Dermis microvascular lymphatic vessel endothelial cell (primary cell): Measurements from ENCODE around the gene OR2B2. TPM values are rescaled to one million over a fixed set of nuclear protein-coding genes. Genes with fewer than 3 reads are reported as not detected.
A peak's percentile ranks its signal among the peaks of the same experiment; 100 is the strongest.

Experiments used
- DNase-seq, 2 donors: peaks; one replicate each; pipeline versions ENCODE4 v3.0.0 to v3.0.0-alpha.2; 2010; ENCODE audit warnings: low read depth in 2 of 2
- total RNA-seq: library from RNA; depleted of rRNA; stranded (reverse); fragments of >200 nt; gene quantifications from 2 replicates; pipeline ENCODE4 v1.2.1, GENCODE V29; 2014

Gene OR2B2
- total RNA-seq, 1 donor from 2014 or later: not detected

DNA sequence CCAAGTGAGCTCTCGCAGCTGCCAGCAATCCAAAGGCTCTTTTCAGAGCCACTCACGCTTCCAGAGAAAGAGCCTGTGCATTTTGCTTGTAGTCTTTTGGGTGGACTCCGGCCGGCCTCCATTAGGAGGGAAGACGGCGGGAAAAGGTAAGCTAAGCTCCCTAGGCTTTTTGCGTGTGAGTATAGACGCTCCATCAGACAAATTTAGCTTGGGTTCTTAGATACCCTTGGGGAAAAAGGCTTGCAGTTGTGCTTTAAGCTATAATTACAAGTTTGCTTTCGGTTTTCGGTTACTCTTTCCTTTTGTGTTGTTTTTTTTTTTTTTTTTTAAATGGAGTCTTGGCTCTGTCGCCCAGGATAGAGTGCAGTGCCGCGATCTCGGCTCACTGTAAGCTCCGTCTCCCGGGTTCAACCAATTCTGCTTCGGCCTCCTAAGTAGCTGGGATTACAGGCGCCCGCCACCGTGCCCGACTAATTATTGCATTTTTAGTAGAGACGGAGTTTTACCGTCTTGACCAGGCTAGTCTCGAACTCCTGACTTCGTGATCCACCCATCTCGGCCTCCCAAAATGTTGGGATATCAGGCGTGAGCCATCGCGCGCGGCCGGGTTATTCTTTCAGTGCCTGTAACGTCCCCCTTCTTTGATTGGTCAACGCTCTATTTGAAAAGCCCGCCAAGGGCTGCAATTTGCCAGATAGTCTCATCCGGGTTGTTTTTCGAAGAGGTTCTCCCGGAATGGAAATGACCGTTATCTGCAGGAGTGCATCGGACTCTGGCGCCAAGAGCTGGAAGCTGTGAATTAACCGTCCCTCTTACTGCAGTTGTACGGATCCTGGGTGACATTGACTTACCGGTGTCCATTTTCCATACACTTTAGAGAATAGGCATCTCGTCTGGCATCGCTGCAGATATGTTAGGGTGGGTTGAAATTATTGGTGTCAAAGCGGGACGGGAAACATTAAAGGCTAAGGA is 18.1 kb downstream of the OR2B2 start:
- peak; percentile 92 to 95 for DNase-seq

DNA sequence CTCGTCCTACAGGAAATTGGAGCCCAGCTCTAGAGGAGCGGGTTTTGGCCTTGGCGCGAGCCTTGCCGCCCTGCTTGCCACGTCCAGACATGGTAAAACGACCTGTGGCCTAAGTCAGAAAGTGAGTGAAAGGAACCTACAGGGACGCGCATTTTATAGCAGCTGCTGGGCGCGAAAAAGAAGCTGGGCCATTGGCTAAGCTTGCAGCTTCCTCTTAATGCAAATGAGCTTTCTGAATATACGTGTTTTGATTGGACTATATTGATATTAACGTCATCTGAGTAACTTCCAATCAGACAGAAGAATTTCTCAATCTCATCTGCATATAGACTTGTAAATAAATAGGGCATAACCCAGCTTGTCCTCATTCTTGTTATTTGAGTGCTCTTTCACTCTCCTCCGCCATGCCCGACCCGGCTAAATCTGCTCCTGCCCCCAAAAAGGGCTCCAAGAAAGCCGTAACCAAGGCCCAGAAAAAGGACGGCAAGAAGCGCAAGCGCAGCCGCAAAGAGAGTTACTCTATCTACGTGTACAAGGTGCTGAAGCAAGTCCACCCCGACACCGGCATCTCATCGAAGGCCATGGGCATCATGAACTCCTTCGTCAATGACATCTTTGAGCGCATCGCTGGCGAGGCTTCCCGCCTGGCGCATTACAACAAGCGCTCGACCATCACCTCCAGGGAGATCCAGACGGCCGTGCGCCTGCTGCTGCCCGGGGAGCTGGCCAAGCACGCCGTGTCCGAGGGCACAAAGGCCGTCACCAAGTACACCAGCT is 18.9 kb downstream of the OR2B2 start:
- peak; percentile 97 to 98 for DNase-seq

DNA sequence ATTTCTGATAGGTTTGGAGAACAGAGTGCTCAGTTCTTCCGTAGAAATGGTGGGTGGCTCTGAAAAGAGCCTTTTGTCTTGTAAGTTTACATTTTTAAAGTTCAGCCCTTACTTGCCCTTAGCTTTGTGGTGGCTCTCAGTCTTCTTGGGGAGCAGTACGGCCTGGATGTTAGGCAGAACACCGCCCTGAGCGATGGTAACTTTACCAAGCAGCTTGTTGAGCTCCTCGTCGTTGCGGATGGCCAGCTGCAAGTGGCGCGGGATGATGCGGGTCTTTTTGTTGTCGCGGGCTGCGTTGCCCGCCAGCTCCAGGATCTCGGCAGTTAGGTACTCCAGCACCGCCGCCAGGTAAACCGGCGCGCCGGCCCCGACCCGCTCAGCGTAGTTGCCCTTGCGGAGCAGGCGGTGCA is 19.5 kb downstream of the OR2B2 start:
- DNase-seq: no peak

DNA sequence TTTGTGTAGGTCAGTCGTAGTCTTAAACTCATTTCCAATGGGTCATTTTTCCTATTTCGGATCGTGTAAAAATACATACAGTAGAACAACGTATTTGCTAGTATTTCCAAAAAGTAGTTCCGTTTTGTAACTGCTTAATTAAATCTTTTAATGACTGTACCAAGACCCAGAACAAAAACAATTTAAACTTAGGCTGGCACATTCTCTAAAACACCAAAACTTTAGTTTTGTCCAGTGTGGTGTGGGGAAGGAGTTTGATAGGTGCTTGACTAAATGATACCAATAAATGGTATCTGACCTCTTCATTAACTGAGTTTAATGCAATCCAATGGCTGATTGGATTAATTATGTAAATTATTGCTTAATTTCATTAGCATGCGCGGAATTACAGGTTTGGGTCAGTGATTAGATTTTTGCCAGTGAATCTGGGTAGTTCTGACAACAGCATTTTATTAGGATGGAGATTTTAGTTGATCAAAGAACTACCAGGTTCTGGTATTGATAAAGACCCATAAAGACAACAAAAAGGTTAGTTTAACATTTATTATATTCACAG is 20.8 kb downstream of the OR2B2 start:
- no peak for DNase-seq

DNA sequence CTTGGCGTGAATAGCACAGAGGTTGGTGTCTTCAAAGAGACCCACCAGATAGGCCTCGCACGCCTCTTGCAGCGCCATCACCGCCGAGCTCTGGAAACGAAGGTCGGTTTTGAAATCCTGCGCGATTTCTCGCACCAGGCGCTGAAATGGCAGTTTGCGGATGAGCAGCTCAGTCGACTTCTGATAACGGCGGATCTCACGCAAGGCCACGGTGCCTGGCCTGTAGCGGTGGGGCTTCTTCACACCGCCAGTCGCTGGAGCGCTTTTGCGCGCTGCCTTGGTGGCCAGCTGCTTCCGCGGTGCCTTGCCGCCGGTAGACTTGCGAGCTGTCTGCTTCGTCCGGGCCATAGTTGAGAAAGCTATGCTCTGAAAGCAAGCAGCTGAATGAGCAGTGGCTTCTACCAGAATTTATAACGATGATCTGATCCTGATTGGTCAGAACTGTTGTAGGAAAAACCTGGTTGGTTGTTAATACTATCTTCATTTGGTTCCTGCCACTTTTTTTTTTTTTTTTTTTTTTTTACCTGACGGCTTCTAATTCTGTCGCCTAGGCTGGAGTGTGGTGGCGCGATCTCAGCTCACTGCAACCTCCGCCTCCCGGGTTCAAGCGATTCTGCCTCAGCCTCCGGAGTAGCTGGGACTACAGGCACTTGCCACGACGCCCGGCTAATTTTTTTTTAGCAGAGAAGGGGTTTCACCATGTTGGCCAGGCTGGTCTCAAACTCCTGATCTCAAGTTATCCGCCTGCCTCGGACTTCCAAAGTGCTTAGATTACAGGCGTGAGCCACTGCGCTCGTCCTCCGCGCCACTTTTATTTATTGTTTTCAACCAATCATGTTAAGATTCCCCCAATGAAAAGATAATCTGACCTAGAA is 21.5 kb downstream of the OR2B2 start:
- DNase-seq: peak; percentile 91 to 95

DNA sequence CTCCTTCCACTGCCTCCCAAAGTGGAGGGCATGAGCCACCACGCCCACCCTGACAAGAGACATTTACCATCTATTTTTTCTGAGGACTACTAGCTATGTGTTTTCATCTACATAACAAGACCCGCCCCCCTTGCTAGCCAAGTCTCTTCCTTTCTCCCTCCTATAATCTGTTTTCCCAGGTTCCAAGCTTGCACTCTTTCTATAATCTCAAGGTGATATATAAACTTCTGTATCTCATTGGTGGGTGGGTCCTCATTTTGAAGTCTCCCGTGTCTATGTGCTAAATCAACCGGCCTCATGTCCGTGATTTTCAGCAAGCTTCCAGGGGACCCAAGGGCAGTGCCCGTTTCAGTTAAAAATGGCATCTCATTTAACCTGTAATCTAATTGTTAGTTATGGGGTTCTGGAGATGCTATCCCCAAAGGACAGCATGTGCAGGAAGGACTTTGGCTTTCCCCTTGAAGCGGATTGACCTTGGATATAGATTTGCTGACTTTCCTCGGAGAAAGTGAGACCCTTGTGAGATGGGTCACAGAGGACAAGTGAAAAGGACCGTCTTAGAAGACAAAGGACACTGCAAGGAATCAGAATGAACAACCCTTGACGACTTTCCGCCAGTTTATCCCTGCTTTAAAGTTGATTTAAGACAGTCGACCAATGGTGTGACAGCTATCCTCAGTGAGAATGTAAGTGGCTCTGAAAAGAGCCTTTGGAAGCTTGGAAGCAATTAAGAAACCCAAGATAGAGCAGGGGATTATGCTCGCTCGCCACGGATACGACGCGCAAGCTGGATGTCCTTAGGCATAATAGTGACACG is 22.4 kb downstream of the OR2B2 start:
- no peak for DNase-seq

DNA sequence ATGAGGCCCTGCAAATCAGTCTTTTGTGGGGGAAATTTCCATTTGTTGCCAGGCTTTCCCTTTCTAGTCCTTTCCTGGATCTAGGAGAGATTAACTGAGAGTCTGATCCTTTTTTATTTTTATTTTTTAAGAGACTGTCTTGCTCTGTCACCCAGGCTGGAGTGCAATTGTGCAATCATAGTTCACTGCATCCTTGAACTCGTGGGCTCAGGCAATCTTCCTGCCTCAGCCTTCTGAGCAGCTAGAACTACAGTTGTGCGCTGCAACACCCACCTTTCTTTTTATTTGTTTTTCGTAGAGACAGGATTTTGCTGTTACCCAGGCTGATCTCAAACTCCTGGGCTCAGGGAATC is 22.9 kb downstream of the OR2B2 start:
- DNase-seq: no peak

DNA sequence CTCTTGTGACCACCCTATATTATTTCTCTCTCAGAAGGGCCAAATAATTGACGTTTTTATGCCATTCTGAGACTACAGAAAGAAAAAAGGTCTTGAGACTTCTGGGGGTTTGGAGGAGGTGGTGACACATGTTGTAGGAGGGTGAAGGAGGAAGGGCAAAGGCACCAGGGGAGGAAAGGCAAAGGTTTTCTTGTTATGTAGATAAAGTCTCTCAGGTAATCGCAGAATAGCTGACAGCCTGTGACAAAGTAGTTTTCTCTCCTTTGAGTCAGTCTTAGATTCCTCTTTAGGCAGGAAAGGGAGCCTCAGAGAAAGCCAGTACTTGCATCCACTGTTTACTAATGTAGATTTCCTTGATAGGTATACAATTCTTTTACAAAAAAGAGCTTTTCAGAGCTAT is 23.6 kb downstream of the OR2B2 start:
- no peak for DNase-seq

DNA sequence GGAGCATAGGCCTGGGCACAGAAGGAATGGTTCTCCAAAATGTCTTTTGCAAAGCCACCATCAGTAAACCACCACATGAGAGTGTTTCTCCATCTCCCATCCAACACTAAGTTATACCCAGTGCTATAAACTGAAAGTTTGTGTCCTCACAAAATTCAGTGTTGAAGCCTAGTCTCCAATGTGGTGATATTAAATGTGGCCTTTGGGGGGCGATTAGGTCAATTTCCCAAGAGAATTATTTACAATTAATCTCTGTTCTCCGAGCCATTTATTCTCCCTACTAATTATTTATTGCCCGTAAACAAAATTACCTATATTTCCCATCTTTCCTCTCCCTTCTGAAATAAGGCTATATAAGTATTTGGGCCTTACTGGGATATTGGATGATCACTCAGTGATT is 26.1 kb downstream of the OR2B2 start:
- no peak for DNase-seq

DNA sequence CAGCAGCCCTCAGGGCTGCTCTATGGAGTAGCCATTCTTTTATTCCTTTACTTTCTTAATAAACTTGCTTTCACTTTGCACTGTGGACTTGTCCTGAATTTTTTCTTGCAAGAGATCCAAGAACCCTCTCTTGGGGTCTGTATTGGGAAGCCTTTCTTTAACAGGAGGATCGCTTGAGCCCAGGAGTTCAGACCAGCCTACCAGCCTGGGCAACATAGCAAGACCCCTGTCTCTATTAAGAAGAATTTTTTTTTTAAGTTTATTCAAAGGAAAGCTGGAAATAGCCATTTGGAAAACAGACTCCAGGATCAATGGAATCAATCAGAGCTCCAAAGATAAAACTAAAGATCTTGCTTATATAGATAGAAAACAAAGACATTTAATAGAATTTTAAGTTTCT is 29.1 kb downstream of the OR2B2 start:
- no peak for DNase-seq

DNA sequence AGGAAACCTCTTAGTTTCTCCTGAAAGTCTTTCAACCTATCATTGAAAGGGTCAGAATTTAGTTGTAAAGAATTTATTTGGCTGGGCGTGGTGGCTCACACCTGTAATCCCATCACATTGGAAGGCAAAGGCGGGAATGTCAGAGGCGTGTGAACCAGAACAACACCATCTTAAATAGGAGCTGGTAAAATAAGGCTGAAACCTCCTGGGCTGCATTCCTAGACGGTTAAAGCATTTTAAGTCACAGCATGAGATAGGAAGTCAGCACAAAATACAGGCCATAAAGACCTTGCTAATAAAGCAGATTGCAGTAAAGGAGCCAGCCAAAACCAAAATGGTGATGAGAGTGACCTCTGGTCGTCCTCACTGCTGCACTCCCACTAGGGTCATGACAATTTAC is 29.6 kb downstream of the OR2B2 start:
- no peak for DNase-seq

DNA sequence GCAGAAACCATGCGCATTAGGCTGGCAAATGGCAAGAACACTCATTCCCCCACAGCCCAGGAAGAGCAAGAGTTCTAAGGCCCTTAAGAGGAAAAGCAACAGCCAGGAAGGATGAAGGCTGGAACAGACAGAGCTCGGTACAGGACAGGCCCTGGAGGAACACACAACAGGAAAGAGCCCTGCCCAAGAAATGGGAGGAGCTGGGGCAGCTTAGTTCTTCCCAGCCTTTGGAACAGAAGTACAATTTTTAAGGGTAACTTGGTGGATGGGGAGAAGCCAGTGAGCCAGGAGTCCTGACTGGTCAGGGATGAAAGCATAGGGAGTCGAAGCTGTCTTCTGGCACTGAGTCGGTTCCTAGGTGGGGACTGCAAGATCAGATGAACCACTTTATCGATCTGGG is 32.4 kb downstream of the OR2B2 start:
- DNase-seq: no peak

DNA sequence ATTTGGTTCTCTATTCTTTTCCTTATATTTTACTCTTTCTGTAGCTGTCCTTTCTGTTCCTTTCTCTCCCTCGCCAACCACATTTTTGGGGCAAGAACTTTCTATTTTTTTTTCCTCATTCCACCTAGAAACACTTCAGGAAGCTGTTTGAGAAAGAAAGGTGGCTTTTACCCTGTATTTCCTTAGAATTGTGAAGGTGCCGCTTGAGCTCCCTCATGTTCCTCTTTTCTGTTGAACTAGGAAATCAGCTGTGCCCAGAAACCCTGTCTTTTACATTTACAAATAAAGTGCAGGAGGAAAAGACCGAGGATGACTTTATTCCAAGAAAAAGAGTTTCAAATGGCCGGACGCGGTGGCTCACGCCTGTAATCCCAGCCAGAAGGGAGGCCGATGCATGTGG is 38.2 kb downstream of the OR2B2 start:
- no peak for DNase-seq

DNA sequence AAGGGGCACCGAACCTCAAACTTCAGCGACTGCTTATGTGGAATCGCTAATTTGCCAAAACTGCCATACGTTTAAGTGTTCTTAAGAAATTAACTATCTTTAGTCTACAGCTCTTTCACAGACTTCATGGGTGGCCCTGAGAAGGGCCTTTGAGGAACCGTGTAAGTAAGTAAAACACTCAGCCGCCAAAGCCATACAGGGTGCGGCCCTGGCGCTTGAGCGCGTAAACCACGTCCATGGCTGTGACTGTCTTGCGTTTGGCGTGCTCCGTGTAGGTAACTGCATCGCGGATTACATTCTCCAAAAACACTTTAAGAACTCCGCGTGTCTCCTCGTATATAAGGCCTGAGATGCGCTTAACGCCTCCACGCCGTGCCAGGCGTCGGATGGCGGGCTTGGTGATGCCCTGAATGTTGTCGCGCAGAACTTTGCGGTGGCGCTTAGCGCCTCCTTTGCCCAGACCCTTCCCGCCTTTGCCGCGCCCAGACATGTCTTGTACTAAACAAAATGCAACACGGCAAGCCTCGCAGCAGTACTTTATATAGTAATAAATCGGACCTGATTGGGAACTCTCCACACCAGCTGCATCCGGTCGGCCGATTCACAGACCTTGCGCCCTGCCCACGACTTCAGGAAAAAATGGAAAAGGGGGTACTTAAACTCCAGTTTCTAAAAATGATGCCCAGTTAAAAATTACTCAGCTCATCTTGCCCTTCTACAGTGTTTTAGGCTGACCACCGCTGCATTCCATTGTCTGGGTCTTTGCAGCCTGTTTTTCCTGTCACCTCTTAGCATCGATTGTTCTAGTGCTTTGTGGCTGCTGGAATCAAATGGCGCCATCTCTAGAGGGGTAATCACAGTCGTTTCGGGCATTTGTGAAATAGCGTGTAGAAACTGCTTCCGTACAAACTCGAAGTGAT is 38.9 kb downstream of the OR2B2 start:
- peak; percentile 71 to 82 for DNase-seq

DNA sequence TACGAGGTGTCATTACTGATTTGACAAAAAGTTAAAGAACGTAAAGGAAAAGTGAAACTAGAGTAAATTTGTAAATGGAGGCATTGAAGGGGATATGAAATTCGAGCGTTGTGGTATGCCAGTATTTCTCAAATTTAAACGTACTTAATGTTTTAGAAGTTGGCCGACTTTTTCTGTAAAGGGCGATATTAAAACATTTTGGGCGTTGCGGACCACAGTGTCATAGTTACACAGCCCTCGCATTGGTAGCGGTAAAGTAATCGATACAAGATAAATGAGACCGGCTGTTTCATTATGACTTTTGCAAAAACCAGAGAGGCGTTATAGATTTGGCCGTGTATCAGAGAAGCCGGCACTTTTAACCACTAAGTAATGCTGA is 39.6 kb downstream of the OR2B2 start:
- no peak for DNase-seq

DNA sequence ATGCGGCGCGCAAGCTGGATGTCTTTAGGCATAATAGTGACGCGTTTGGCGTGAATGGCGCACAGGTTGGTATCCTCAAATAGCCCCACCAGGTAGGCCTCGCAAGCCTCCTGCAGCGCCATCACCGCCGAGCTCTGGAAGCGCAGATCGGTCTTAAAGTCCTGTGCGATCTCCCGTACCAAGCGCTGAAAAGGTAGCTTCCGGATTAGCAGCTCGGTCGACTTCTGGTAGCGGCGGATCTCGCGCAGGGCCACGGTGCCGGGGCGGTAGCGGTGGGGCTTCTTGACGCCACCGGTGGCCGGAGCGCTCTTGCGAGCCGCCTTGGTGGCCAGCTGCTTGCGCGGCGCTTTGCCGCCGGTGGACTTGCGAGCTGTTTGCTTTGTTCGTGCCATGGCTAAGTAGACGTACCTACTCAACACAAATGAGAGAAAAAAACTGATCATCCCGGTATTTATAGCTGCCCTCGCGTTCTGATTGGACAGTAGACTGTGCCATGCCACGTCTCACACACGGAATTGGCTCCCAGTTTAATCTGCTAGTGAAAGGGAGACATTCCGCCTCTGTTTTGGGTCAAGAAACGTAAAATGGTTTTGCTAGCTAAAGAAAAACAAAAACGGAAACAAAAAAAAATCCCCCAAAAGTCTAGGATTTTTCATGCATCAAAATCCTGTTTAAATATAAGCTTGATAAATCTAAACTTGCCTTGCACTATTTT is 40.1 kb downstream of the OR2B2 start:
- DNase-seq: peak; percentile 96 to 98

DNA sequence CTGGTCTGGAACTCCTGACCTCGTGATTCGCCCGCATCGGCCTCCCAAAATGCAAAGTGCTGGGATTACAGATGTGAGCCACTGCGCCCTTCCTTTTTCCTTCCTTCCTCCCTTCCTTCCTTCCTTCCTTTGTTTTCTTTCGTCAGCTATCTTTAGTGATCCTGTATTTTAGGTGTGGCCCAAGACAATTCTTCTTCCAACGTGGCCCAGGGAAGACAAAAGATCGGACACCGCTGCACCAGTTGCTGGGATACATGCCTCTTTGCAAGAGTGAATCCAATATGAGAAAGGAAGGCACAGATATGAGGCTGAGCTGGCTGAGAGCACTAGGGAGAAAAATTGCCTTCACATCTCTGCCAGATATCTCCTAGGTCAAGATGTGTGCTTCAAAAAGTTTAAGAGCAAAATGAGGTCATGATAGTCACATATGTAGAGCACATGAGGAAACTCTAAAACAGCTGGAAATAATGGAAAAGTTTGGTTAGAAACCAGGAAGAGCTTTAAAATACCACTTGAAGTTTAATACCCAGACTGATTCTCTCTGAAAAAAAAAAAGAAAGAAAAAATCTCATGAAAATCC is 41.8 kb downstream of the OR2B2 start:
- no peak for DNase-seq

DNA sequence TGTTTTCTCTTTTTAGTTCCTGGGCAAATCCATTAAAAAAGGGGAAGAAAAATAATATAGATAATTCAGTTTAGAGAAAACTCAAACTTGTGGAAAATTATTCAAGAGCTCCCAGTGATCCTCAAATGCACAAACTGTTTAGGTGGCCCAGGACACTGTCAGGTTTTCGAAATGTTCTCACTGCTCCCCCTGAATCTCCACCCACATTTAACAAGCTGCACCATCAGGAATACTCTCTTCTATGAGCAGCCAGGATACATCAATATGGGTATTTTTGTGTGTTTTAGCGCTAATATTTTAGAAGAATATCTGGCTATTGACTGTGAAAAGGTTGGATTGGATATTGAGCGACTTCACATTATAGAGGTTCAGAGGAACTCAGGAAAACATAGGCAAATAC is 43.9 kb downstream of the OR2B2 start:
- DNase-seq: no peak

DNA sequence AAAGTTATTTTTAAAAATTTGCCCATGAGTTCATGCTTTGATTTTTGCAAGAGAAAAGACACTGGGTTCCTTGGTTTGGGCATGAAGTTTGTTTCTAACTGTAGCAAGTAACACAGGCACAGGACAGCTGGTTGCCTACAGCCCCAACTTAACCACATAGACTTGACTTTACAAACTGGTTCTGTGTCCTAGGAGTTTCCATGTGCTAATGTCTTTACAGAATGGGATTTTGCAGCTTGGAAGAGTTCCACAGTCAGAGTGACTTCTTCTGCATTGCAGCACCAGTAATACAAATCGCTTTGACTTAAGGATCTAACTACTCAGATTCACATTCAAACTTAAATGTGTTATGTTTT is 44.3 kb downstream of the OR2B2 start:
- DNase-seq: no peak
